ENCODE measurements around the gene LAT.
"Not testable (repeated sequence)": the region's sequence is repeated elsewhere in the genome, so short reads cannot be mapped to it uniquely, and the experiment has no call there.

The LAT gene, protein sequence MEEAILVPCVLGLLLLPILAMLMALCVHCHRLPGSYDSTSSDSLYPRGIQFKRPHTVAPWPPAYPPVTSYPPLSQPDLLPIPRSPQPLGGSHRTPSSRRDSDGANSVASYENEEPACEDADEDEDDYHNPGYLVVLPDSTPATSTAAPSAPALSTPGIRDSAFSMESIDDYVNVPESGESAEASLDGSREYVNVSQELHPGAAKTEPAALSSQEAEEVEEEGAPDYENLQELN

GRCh38 chr16:28984619-28985135 lies at the start of gene LAT:
Gene LAT (plus strand): TSS chr16:28985052. CDS start chr16:28985418, 366 bp downstream.
- peak; percentile 77 for ATAC-seq
- DNase-seq = peak; percentile 80

DNA sequence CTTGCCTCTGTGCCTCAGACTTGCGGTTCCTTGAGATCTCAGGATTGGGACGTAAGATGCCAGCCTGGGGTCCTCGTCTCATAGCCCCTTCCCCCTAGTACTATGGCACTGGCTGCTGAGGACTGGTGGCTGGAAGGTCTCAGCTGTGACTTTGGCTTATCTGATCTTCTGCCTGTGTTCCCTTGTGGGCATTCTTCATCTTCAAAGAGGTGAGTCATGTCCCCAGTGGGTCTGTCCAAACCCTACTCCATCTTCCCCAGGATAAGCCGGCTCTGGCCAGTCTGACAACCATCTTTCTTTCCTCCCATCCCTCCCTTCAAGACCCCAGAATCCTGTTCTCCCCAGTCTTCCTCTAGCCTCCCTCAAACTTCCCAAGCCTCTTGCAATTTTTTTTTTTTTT lies 49.5 kb upstream of the LAT start:
- no peak for DNase-seq

GRCh38 chr16:28935924-28936783 lies 48.7 kb upstream of the LAT start:
- peak; percentile 88 for DNase-seq
- ATAC-seq = peak; percentile 99

More for the DNA sequence above, 49.5 kb upstream of the LAT start:
- no peak for ATAC-seq

GRCh38 chr16:28936784-28937155 lies 48.1 kb upstream of the LAT start:
- DNase-seq (no peak), ATAC-seq (no peak)

GRCh38 chr16:28937222-28937876 lies 47.5 kb upstream of the LAT start:
- ATAC-seq = no peak
- DNase-seq = no peak

- no peak for DNase-seq
- no peak for ATAC-seq
Measured at GRCh38 chr16:28938721-28939120, 46.1 kb upstream of the LAT start.

- DNase-seq, ATAC-seq: not testable (repeated sequence)
Measured at GRCh38 chr16:28939825-28940224, 45.0 kb upstream of the LAT start.

DNA sequence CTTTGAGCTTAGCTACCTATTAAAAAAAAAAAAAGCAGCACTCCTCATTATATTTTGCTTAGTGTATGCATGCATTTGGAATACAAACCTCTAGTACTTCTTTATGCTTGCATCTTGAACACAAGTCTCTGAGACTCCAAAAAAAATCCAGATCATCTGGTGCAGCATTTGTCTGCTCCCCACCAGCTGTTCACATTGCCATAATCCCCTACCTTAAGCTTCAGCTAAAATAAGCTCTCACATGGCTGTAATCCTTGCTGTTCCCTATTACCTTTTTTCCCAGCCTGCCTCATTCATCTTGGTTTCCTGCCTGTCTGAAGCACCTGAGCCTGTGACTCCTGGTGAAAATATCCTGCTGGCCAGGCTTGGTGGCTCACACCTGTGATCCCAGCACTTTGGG lies 41.6 kb upstream of the LAT start:
- ATAC-seq (no peak), DNase-seq (no peak)

DNA sequence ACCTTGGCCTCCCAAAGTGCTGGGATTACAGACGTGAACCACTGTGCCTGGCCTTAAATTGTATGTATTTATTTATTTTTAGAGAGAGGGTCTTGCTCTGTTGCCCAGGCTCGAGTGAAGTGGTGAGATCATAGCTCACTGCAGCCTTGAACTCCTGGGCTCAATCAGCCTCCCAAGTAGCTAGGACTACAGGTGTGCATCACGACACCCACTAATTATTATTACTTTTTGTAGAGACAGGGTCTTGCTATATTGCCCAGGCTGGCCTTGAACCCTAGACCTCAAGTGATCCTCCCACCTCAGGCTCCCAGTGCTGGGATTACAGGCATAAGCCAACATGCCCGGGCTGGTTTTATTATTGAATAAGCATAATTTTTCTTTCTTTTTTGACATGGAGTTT lies 38.2 kb upstream of the LAT start:
- DNase-seq = no peak
- no peak for ATAC-seq

GRCh38 chr16:28950648-28951409 lies 34.0 kb upstream of the LAT start, which contains the start of gene NFATC2IP:
Gene NFATC2IP (plus strand): TSS chr16:28950937. CDS start chr16:28951012, 75 bp downstream.
- DNase-seq (peak; percentile 99), ATAC-seq (peak; percentile 99)

DNA sequence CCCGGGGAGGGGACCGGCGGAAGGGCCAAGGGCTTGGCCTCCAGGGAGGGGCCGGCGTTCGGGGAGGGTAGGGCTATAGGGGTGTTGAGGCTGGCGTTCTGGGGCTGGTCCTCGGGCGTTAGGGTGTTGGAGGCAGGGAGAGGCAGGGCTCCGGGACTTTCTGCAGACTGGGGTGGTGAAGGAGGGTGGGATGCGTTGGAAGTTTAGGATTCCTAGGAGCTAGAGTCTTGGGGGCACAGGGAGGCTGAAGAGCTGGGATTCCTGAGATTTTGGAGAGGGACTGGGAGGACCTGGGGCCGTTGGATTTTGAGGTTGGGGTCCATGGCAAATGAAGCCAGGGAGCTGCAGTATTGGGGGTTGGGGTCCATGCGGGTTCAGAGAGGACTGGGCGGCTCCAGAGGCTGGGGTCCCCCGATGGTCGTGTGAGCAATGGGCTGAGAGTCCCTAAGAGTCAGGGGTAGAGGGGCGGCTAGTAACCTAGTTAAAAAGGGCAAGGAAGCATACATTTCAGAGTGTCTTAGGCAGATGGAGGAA lies 33.4 kb upstream of the LAT start:
- DNase-seq = no peak
- no peak for ATAC-seq

DNA sequence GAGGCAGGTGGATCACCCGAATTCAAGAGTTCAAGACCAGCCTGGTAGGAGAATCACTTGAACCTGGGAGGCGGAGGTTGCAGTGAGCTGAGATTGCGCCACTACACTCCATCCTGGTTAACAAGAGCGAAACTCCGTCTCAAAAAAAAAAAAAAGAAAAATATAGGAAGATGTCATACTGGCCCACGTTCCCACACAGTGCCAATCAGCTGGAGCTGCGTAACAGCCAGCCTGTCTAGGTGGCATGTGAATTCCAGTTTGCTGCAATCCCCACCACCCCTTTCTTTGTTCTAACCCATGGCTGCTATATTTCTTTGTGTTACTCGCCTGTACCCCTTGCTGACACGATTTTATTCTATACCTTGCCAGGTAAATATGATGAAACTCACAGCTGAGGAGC lies 26.6 kb upstream of the LAT start:
- ATAC-seq = no peak
- no peak for DNase-seq

GRCh38 chr16:28958836-28959235 lies 26.0 kb upstream of the LAT start:
- DNase-seq = no peak
- ATAC-seq = peak; percentile 10

DNA sequence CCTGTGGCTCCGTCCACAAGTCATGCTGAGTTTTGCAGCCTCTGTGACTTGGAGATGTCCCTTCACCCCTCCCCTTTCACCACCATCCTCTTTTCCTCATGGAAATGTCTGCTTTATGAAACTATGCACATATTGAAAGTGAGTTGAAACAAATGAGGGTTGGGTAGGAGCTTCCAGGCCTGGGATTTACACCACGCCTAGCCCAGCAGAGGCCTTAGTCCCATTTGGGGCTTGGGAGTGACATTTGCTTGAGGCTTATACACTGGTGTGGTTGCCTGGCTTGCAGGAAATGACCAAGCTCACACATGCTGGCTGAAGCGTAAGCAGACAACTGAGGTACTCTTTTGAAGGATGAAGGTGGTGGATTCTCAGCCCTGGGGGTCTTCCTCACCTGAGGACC lies 20.8 kb upstream of the LAT start:
- ATAC-seq (no peak), DNase-seq (no peak)

DNA sequence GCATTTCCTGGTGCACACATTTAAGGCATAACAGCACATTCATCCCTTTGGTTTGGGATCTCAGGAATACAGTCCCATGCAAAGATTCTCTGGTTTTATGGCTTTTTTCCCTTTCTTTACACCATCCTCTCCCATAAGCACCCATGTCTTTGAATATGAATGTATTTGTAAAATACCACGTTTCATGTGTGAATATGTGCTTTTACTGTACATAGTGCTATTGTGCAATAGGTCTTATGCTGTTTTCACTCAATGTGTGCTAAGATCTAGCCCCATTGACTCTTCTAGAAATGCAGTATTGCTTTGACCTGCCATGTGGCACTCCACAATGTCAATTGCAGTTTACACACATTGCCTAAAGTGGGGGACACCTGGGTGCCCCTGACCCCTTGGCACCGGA lies 20.4 kb upstream of the LAT start:
- ATAC-seq = no peak
- DNase-seq = no peak

- ATAC-seq = no peak
- no peak for DNase-seq
Measured at GRCh38 chr16:28967156-28967555, 17.7 kb upstream of the LAT start.

- not testable (repeated sequence) for DNase-seq, ATAC-seq
Measured at GRCh38 chr16:28969696-28970095, 15.2 kb upstream of the LAT start.

GRCh38 chr16:28974007-28974436 lies 10.8 kb upstream of the LAT start:
- peak; percentile 62 for DNase-seq
- ATAC-seq = no peak

DNA sequence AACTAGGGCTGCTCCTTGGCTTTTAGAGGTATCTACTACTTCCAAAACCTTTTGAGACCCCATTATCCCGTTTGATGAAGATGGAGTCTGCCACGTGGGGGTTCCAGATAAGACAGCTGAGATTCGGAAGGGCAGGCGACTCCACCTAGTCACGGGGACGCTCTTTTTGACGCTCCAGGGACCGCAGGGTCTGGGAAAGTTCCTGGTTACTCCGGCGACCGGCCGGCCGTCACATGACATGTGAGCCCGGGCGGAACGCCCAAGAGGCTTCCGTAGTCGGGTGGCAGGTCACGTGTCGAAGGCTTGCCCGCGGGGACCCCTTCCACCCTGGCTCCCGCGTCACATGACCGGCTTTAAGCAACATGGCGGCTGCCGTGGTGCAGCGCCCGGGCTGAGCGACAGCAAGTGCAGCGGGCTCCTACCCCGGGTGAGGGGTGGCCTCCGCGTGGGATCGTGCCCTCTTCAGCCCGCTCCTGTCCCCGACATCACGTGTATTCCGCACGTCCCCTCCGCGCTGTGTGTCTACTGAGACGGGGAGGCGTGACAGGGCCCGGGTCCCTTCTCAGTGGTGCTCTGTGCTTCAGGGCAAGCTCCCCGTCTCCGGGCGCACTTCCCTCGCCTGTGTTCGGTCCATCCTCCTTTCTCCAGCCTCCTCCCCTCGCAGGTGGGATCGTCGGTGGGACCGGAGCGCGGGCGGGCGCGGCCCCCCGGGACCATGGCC lies 10.3 kb upstream of the LAT start, which contains the start of gene SPNS1:
Gene SPNS1, plus strand, starts transcription at position 342 of the 721 bp plus-strand sequence. Its CDS starts 374 bp downstream, at position 716.
- DNase-seq = peak; percentile 97
- peak; percentile 95 for ATAC-seq

DNA sequence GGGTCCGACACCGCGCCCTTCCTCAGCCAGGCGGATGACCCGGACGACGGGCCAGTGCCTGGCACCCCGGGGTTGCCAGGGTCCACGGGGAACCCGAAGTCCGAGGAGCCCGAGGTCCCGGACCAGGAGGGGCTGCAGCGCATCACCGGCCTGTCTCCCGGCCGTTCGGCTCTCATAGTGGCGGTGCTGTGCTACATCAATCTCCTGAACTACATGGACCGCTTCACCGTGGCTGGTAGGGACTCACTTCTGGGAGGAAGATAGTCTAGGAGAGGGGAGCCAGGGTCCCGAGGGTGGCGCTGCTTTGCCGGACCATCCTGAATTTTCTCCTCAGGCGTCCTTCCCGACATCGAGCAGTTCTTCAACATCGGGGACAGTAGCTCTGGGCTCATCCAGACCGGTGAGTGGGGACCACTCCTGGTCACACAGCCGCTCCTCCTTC lies 9.7 kb upstream of the LAT start:
- no peak for DNase-seq
- ATAC-seq = no peak

Measured in stimulated activated naive CD8-positive, alpha-beta T cell treated with anti-CD3 and anti-CD28 coated beads, Interleukin-15, Interleukin-2, amounts not matched to agents 100 U/mL and 50 U/mL, for 24 hours (primary cell).